ENCODE measurements around the gene LRP8. TPM values are rescaled to one million over a fixed set of nuclear protein-coding genes. Genes with fewer than 3 reads are reported as not detected.

The LRP8 gene
- total and polyA plus RNA-seq, 7 experiments from 2014 or later, result 0.64 to 45.8 (median 4.7) TPM

DNA sequence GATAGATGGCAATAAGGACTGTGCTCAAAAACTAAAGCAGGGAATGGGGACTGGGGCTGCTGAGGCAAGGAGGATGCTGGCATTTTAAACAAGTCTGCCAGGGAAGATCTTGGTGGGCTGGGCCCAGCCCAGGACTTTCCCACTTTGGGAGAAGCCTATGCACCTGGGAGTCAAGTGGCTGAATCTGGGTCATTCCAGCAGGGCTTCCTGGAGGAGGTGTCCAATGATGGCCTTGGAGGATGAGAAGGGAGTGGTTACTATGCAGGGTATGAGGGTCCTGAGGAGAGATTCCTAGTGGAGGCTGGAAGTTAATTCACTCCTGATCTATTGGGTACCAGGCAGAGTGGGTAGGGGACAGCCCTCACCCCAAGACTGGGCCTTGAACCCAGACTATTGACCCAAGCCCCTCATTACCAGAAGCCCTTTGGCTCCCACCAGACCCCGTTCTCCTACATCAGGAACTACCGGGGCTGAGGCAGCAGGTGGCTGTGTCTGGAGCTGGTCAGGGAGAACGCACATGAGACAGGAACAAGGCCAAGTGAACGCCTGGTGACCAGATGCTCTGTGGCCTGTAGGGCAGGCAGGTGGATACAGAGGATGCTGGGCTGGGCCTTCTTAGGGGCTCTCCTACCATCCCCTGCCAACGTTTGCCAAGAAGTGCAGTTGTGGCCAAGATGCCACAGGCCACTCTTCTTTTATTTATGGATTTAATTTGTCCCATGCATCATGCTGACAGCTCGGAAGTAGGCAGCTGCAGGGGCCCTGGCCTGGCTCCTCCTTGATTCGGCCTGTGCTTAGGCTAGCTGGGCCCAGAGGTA is 18.3 kb upstream of the LRP8 start:
- Mint-ChIP-seq H3K27me3 (no peaks in the 10 kb centered on the region), H3K4me3 (no peak overlapping the region), H3K36me3 (peaks cover 0 to 2% (median 0%) of the 10 kb centered on the region in 5 donors), H3K9me3 (peaks cover 0 to 2% (median 0%) of the 10 kb centered on the region in 11 donors), H3K4me1 (no peaks in the 10 kb centered on the region), H3K27ac (no peak overlapping the region)
- H3K4me3 ChIP-seq (ENCODE audit: low read length), result no peak overlapping the region
- ATAC-seq (no peak), DNase-seq (no peak)
- intact Hi-C loops (cut with micrococcal nuclease), result no loop called here
- no peaks in the 10 kb centered on the region for H3K9me3 ChIP-seq (ENCODE audit: control insufficient read depth in 2 of 3, low read length in 3 of 3)
- no peaks in the 10 kb centered on the region for H3K27me3 ChIP-seq (ENCODE audit: control insufficient read depth in 2 of 2, insufficient read depth in 2 of 2, low read length in 2 of 2)
- ChIA-PET POLR2A (no interaction called here), CTCF (no interaction called here)
- H3K27ac ChIP-seq (ENCODE audit: low read depth, low read length), result no peak overlapping the region
- no peaks in the 10 kb centered on the region for H3K4me1 ChIP-seq (ENCODE audit: control insufficient read depth in 2 of 2, insufficient read depth in 2 of 2, low read length in 2 of 2)
- no peaks in the 10 kb centered on the region for H3K36me3 ChIP-seq (ENCODE audit: control insufficient read depth in 2 of 3, insufficient read depth in 3 of 3, low read length in 3 of 3)

DNA sequence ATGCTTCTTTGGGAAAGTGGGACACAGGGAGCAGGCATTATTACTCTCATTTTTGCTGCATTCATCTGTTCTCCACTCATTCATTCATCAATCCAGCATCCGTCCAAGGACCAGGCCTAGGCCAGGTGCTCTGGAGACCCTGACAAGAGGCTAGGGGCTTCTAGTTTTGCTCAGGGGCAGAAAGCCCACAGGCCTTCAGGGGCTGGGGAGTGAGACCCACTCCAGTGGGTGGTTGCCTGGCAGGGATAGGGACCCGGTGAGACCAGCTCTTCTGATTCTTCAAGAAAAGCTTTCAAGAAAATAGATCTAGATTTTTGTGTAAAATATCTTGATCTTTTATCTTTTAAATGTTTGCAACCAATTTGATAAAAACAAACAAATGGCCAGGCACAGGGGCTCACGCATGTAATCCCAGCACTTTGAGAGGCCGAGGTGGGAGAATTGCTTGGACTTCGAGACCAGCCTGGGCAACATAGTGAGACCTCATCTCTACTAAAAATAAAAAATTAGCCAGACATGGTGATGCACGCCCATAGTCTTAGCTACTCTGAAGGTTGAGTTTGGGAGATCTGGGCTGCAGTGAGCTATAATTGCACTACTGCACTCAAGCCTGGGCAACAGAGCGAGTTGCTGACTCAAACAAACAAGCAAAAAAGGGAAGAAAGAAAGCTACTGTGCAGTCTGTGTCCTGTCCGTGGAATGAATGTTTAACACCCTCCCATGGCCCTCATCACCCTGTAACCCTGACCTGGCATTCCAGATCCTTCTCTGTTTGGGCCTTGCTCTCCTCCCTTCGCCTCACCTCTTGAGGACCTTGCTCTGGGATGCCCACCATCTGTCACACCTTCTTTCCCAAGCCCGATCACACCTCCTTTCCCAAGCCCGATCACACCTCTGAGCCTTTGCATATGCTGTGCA is 17.3 kb upstream of the LRP8 start:
- Histone ChIP-seq H3K4me3 (ENCODE audit: low read length) (no peak overlapping the region), H3K36me3 (ENCODE audit: control insufficient read depth in 2 of 3, insufficient read depth in 3 of 3, low read length in 3 of 3) (no peaks in the 10 kb centered on the region), H3K27ac (ENCODE audit: low read depth, low read length) (no peak overlapping the region), H3K27me3 (ENCODE audit: control insufficient read depth in 2 of 2, insufficient read depth in 2 of 2, low read length in 2 of 2) (no peaks in the 10 kb centered on the region), H3K9me3 (ENCODE audit: control insufficient read depth in 2 of 3, low read length in 3 of 3) (no peaks in the 10 kb centered on the region), H3K4me1 (ENCODE audit: control insufficient read depth in 2 of 2, insufficient read depth in 2 of 2, low read length in 2 of 2) (no peaks in the 10 kb centered on the region)
- ChIA-PET CTCF (no interaction called here), POLR2A (no interaction called here)
- Mint-ChIP-seq H3K4me3 (no peak overlapping the region), H3K27me3 (no peaks in the 10 kb centered on the region), H3K9me3 (peaks cover 0 to 3% (median 0%) of the 10 kb centered on the region in 11 donors), H3K4me1 (peaks cover 0 to 2% (median 0%) of the 10 kb centered on the region in 7 donors), H3K36me3 (peaks cover 0 to 8% (median 0%) of the 10 kb centered on the region in 5 donors), H3K27ac (peak overlapping the region in 1 of 9 donors; percentile 37)
- intact Hi-C loops (cut with micrococcal nuclease), result no loop called here
- no peak for ATAC-seq
- no peak for DNase-seq

DNA sequence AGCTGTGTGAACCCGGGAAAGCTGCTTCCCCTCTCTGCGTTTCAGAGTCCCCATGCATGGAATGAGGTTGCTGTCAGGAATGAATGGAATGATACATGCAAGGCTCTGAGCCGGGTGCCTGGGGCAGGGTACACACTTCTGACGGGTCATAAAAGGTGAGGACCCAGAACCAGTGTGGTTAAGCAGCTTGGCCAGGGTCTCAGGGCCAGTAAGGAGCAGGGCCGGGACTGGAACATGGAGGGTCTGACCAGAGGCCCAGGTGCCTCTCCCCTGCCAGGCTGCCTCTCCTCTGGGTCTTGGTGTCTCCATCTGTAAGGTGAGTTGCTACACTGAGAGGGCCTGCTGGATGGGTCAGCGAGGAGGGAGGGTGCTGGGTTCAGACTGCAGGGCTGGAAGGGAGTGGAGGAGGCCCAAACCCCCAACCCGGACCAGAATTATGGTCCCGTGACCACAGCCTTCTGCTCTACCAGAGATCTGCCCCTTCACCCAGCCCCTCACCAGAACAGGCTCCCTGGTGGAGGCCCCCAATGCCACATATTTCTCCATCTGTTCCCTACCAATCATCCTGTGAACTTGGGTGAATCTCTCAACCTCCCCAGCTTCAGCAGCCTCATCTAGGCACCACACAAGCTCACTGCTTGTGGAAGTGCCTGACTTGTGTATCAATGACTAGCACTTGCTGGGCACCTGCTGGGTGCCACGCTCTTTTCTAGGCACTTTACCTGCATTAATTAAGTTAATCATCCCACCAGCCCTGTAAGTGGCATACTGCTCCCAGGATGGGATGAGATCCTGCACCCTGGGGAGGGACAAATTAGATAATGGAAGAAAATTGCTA is 16.2 kb upstream of the LRP8 start:
- Histone ChIP-seq H3K4me3 (ENCODE audit: low read length) (no peak overlapping the region), H3K27me3 (ENCODE audit: control insufficient read depth in 2 of 2, insufficient read depth in 2 of 2, low read length in 2 of 2) (no peaks in the 10 kb centered on the region), H3K27ac (ENCODE audit: low read depth, low read length) (no peak overlapping the region), H3K4me1 (ENCODE audit: control insufficient read depth in 2 of 2, insufficient read depth in 2 of 2, low read length in 2 of 2) (no peaks in the 10 kb centered on the region), H3K36me3 (ENCODE audit: control insufficient read depth in 2 of 3, insufficient read depth in 3 of 3, low read length in 3 of 3) (no peaks in the 10 kb centered on the region), H3K9me3 (ENCODE audit: control insufficient read depth in 2 of 3, low read length in 3 of 3) (no peaks in the 10 kb centered on the region)
- Mint-ChIP-seq H3K36me3 (peaks cover 0 to 10% (median 0%) of the 10 kb centered on the region in 5 donors), H3K4me3 (no peak overlapping the region), H3K27me3 (no peaks in the 10 kb centered on the region), H3K27ac (no peak overlapping the region), H3K4me1 (peaks cover 0 to 2% (median 0%) of the 10 kb centered on the region in 7 donors), H3K9me3 (peaks cover 0 to 3% (median 0%) of the 10 kb centered on the region in 11 donors)
- ChIA-PET CTCF (no interaction called here), POLR2A (no interaction called here)
- ATAC-seq (no peak), DNase-seq (no peak)
- intact Hi-C loops (cut with micrococcal nuclease), result no loop called here

GRCh38 chr1:53342735-53343470 is 15.0 kb upstream of the LRP8 start:
- Mint-ChIP-seq H3K36me3 (peaks cover 0 to 10% (median 0%) of the 10 kb centered on the region in 5 donors), H3K4me1 (peaks cover 0 to 2% (median 0%) of the 10 kb centered on the region in 7 donors), H3K9me3 (peaks cover 0 to 3% (median 0%) of the 10 kb centered on the region in 11 donors), H3K27me3 (no peaks in the 10 kb centered on the region), H3K4me3 (no peak overlapping the region), H3K27ac (no peak overlapping the region)
- intact Hi-C loops (cut with micrococcal nuclease), result no loop called here
- Histone ChIP-seq H3K36me3 (ENCODE audit: control insufficient read depth in 2 of 3, insufficient read depth in 3 of 3, low read length in 3 of 3) (no peaks in the 10 kb centered on the region), H3K4me1 (ENCODE audit: control insufficient read depth in 2 of 2, insufficient read depth in 2 of 2, low read length in 2 of 2) (no peaks in the 10 kb centered on the region), H3K27me3 (ENCODE audit: control insufficient read depth in 2 of 2, insufficient read depth in 2 of 2, low read length in 2 of 2) (no peaks in the 10 kb centered on the region), H3K27ac (ENCODE audit: low read depth, low read length) (no peak overlapping the region), H3K4me3 (ENCODE audit: low read length) (no peak overlapping the region), H3K9me3 (ENCODE audit: control insufficient read depth in 2 of 3, low read length in 3 of 3) (no peaks in the 10 kb centered on the region)
- no peak for ATAC-seq
- ChIA-PET CTCF (no interaction called here), POLR2A (interaction anchor here (0.5 kb wide), 1 partner anchor 24 kb away, joined by 3 read pairs; no protein-coding TSS in a partner anchor)
- no peak for DNase-seq

DNA sequence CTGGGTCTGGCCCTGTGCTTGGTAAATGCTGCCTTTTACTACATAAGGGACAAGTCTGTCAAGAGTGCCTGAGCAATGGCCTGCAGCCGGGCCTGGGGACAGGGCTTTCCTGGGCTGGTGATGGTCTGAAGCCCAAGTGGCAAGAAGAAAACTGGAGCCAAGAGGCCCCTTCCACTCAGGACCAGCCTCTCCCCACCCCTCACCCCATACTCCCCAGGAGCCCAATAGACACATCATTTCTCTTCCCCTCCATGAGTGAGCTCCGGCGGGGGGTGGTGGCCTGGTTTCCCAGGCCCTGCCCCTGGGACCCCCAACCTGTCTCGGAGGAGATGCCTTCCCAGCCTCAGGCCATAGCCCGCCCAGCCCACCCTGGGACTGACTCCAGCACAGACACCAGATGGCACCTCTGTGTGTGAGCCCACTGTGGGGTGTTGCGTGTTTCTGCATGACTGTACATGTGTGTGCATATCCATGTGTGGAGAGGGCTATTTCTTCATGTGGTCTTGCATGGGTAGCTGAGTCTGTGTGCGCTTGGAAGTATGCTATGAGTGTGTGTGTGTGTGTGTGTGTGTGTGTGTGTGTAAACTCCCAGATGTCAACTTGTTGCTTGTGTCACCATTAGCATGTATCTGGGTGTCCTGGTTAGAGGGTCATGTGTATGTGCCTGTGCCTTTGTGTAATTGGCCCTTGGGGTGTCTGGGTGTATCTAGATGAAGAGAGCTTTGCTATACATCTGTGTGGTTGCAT is 14.3 kb upstream of the LRP8 start:
- no peaks in the 10 kb centered on the region for H3K36me3 ChIP-seq (ENCODE audit: control insufficient read depth in 2 of 3, insufficient read depth in 3 of 3, low read length in 3 of 3)
- intact Hi-C loops (cut with micrococcal nuclease), result no loop called here
- Mint-ChIP-seq H3K27me3 (no peaks in the 10 kb centered on the region), H3K27ac (no peak overlapping the region), H3K36me3 (peaks cover 0 to 10% (median 0%) of the 10 kb centered on the region in 5 donors), H3K9me3 (peaks cover 0 to 3% (median 0%) of the 10 kb centered on the region in 11 donors), H3K4me1 (peaks cover 0 to 2% (median 0%) of the 10 kb centered on the region in 7 donors), H3K4me3 (no peak overlapping the region)
- ChIA-PET CTCF (no interaction called here), POLR2A (no interaction called here)
- DNase-seq (no peak), ATAC-seq (no peak)
- no peak overlapping the region for H3K27ac ChIP-seq (ENCODE audit: low read depth, low read length)
- H3K4me1 ChIP-seq (ENCODE audit: control insufficient read depth in 2 of 2, insufficient read depth in 2 of 2, low read length in 2 of 2), result no peaks in the 10 kb centered on the region
- no peaks in the 10 kb centered on the region for H3K27me3 ChIP-seq (ENCODE audit: control insufficient read depth in 2 of 2, insufficient read depth in 2 of 2, low read length in 2 of 2)
- H3K9me3 ChIP-seq (ENCODE audit: control insufficient read depth in 2 of 3, low read length in 3 of 3), result no peaks in the 10 kb centered on the region
- H3K4me3 ChIP-seq (ENCODE audit: low read length), result no peak overlapping the region

All from naive thymus-derived CD4-positive, alpha-beta T cell (primary cell).